Measurements from ENCODE around the gene ENOX1. TPM values are rescaled to one million over a fixed set of nuclear protein-coding genes. Genes with fewer than 3 reads are reported as not detected.

ENOX1 gene
- total RNA-seq, 1 donor from 2014 or later = 1.1 TPM

DNA sequence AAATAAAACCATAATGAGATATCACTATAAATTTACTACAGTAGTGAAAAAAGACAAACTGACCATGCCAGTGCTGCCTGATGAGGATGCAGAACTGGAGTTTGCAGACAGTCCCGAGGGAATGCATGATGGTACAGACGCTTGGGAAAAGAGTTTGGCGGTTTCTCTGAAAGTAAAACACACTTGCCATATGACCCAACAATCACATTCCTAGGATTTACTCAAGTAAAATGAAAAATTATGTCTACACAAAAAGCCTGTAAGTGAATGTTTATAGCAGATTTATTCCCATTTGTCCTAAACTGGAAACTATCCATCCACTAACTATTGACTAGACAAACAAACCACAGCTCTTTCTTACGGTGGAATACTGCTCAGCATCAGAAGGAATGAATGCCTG lies 492.4 kb downstream of the ENOX1 start:
- H3K36me3 ChIP-seq = no peaks in the 10 kb centered on the region
- H3K9me3 ChIP-seq (ENCODE audit: low read depth) = no peaks in the 10 kb centered on the region
- no peak overlapping the region for H3K4me2 ChIP-seq
- Mint-ChIP-seq H3K27ac (no peak overlapping the region), H3K4me3 (no peak overlapping the region), H3K27me3 (ENCODE audit: insufficient read depth, low read depth) (no peaks in the 10 kb centered on the region), H3K36me3 (no peaks in the 10 kb centered on the region), H3K9me3 (no peaks in the 10 kb centered on the region), H3K4me1 (peaks cover 15% of the 10 kb centered on the region)
- DNase-seq (ENCODE audit: low spot score) = no peak
- H3K27ac ChIP-seq = no peak overlapping the region
- H4K20me1 ChIP-seq (ENCODE audit: low read depth) = no peaks in the 10 kb centered on the region
- TF ChIP-seq EZH2phosphoT487 (IDR thresholded peaks at IDR 0.05) (no peak), EZH2 (IDR thresholded peaks at IDR 0.05) (no peak)
- TF ChIP-seq, protein P1, sequence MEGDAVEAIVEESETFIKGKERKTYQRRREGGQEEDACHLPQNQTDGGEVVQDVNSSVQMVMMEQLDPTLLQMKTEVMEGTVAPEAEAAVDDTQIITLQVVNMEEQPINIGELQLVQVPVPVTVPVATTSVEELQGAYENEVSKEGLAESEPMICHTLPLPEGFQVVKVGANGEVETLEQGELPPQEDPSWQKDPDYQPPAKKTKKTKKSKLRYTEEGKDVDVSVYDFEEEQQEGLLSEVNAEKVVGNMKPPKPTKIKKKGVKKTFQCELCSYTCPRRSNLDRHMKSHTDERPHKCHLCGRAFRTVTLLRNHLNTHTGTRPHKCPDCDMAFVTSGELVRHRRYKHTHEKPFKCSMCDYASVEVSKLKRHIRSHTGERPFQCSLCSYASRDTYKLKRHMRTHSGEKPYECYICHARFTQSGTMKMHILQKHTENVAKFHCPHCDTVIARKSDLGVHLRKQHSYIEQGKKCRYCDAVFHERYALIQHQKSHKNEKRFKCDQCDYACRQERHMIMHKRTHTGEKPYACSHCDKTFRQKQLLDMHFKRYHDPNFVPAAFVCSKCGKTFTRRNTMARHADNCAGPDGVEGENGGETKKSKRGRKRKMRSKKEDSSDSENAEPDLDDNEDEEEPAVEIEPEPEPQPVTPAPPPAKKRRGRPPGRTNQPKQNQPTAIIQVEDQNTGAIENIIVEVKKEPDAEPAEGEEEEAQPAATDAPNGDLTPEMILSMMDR (IDR thresholded peaks at IDR 0.05) = no peak
- no peaks in the 10 kb centered on the region for H3F3A ChIP-seq (ENCODE audit: low read depth)
- H3K79me2 ChIP-seq (ENCODE audit: low read depth) = no peaks in the 10 kb centered on the region
- H3K9ac ChIP-seq = no peak overlapping the region
- H3K27me3 ChIP-seq = no peaks in the 10 kb centered on the region
- no peaks in the 10 kb centered on the region for H3K4me1 ChIP-seq
- H2AFZ ChIP-seq (replicated peaks) = no peak overlapping the region
- no peak overlapping the region for H3K4me3 ChIP-seq

DNA sequence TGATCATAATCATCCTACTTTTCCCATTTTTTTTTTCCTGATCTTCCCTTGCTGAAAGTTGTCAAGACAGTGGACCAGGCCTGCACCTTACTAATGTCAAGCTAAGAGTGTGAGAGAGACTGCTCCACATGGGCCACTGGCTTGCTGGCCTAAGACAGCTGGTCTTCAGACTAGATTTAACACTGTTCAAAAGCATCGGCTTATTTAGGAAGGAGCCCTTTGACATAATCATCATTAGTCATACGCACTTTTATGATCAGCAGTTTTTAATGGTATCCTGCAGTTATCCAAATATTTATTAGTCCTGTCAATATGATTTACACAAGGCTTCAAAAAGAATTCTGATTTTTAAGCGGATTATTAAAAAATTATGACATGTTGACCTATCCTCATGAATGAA lies 492.8 kb downstream of the ENOX1 start:
- Histone ChIP-seq H4K20me1 (ENCODE audit: low read depth) (no peaks in the 10 kb centered on the region), H2AFZ (replicated peaks) (no peak overlapping the region), H3K9ac (no peak overlapping the region), H3K4me3 (no peak overlapping the region), H3K36me3 (no peaks in the 10 kb centered on the region), H3F3A (ENCODE audit: low read depth) (no peaks in the 10 kb centered on the region), H3K9me3 (ENCODE audit: low read depth) (no peaks in the 10 kb centered on the region), H3K4me2 (no peak overlapping the region), H3K27ac (no peak overlapping the region), H3K79me2 (ENCODE audit: low read depth) (no peaks in the 10 kb centered on the region), H3K27me3 (no peaks in the 10 kb centered on the region), H3K4me1 (no peaks in the 10 kb centered on the region)
- Mint-ChIP-seq H3K4me1 (peaks cover 11% of the 10 kb centered on the region), H3K4me3 (no peak overlapping the region), H3K27me3 (ENCODE audit: insufficient read depth, low read depth) (no peaks in the 10 kb centered on the region), H3K36me3 (no peaks in the 10 kb centered on the region), H3K27ac (no peak overlapping the region), H3K9me3 (no peaks in the 10 kb centered on the region)
- no peak for TF ChIP-seq EZH2phosphoT487 (IDR thresholded peaks at IDR 0.05)
- TF ChIP-seq, protein P1 (IDR thresholded peaks at IDR 0.05) = no peak
- DNase-seq (ENCODE audit: low spot score) = no peak

DNA sequence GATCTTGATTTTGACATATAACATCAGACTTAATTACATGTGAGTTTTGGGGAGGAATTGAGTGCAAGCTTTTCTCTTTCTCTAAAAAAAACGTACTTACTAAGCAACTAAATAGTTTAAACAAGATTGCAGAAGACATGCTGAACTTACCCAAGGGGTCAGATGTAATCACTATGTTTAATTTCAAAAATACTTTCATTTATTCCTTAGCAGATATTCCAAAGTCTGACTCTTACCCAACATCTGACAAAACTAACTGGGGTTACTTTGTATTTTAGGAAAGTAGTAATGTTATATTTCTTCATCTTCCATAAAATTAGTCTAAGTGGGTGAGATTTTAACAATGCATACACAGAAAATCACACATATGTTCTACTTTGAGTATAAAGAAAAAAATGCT lies 493.2 kb downstream of the ENOX1 start:
- TF ChIP-seq, protein P1 (IDR thresholded peaks at IDR 0.05) = no peak
- TF ChIP-seq EZH2 (IDR thresholded peaks at IDR 0.05) = no peak
- no peak for TF ChIP-seq EZH2phosphoT487 (IDR thresholded peaks at IDR 0.05)
- H3K9ac ChIP-seq = no peak overlapping the region
- H2AFZ ChIP-seq (replicated peaks) = no peak overlapping the region
- no peak overlapping the region for H3K4me3 ChIP-seq
- H3K79me2 ChIP-seq (ENCODE audit: low read depth) = no peaks in the 10 kb centered on the region
- no peaks in the 10 kb centered on the region for H3K36me3 Mint-ChIP-seq
- H3K4me3 Mint-ChIP-seq = no peak overlapping the region
- H3F3A ChIP-seq (ENCODE audit: low read depth) = no peaks in the 10 kb centered on the region
- no peak overlapping the region for H3K27ac ChIP-seq
- no peaks in the 10 kb centered on the region for H4K20me1 ChIP-seq (ENCODE audit: low read depth)
- no peak overlapping the region for H3K4me2 ChIP-seq
- H3K36me3 ChIP-seq = no peaks in the 10 kb centered on the region
- no peaks in the 10 kb centered on the region for H3K9me3 Mint-ChIP-seq
- H3K27me3 ChIP-seq = no peaks in the 10 kb centered on the region
- peaks cover 7% of the 10 kb centered on the region for H3K4me1 Mint-ChIP-seq
- no peaks in the 10 kb centered on the region for H3K9me3 ChIP-seq (ENCODE audit: low read depth)
- no peak for DNase-seq (ENCODE audit: low spot score)
- H3K4me1 ChIP-seq = no peaks in the 10 kb centered on the region
- H3K27me3 Mint-ChIP-seq (ENCODE audit: insufficient read depth, low read depth) = no peaks in the 10 kb centered on the region
- no peak overlapping the region for H3K27ac Mint-ChIP-seq

DNA sequence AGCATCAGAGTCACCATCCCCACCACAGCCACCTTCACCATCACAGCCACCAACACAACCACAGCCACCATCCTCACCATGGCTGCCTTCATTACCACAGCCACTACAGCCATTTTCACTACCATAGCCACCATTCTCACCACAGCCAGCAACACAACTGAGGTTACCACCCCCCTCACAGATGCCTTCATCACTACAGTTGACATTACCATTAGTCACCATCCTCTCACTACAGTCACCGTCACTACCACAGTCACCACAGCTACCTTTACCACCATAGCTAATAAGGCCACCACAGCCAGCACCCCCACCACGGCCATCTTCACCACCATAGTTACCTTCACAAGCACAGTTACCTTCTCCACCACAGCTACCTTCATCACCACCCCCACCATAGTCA lies 493.8 kb downstream of the ENOX1 start:
- Histone ChIP-seq H3K27me3 (no peaks in the 10 kb centered on the region), H3K27ac (no peak overlapping the region), H3K9me3 (ENCODE audit: low read depth) (no peaks in the 10 kb centered on the region), H3K36me3 (no peaks in the 10 kb centered on the region), H3K79me2 (ENCODE audit: low read depth) (no peaks in the 10 kb centered on the region), H3K4me1 (no peaks in the 10 kb centered on the region), H2AFZ (replicated peaks) (no peak overlapping the region), H3K4me2 (no peak overlapping the region), H3F3A (ENCODE audit: low read depth) (no peaks in the 10 kb centered on the region), H3K9ac (no peak overlapping the region), H4K20me1 (ENCODE audit: low read depth) (no peaks in the 10 kb centered on the region), H3K4me3 (no peak overlapping the region)
- H3K4me1 Mint-ChIP-seq = peaks cover 1% of the 10 kb centered on the region
- no peak overlapping the region for H3K4me3 Mint-ChIP-seq
- no peak for TF ChIP-seq EZH2 (IDR thresholded peaks at IDR 0.05)
- TF ChIP-seq, protein P1 (IDR thresholded peaks at IDR 0.05) = no peak
- TF ChIP-seq EZH2phosphoT487 (IDR thresholded peaks at IDR 0.05) = no peak
- no peak for DNase-seq (ENCODE audit: low spot score)
- H3K36me3 Mint-ChIP-seq = no peaks in the 10 kb centered on the region
- H3K27ac Mint-ChIP-seq = no peak overlapping the region
- H3K9me3 Mint-ChIP-seq = no peaks in the 10 kb centered on the region
- no peaks in the 10 kb centered on the region for H3K27me3 Mint-ChIP-seq (ENCODE audit: insufficient read depth, low read depth)
